CD4-positive, alpha-beta T cell (primary cell): Measurements from ENCODE around the gene NADK2. TPM values are rescaled to one million over a fixed set of nuclear protein-coding genes. Genes with fewer than 3 reads are reported as not detected.
A peak's percentile ranks its signal among the peaks of the same experiment; 100 is the strongest.

Source experiments
- ATAC-seq: fragments of 200-7000 bp; cut with Tn5 transposase; one replicate; pipeline ENCODE4 v1.10.0; 2022; ENCODE audit warnings: mild to moderate bottlenecking; ENCODE audit not compliant: poor library complexity
- CTCF ChIA-PET: fragments of 350-600 bp; sonication (Branson Sonifier 250); formaldehyde crosslinking; loops from one replicate; lab custom pipeline; 2021; ENCODE audit warnings: antibody characterized with exemption, inconsistent platforms; lab: Charles Lee
- POLR2A ChIA-PET: fragments of 350-600 bp; sonication (Branson Sonifier 250); formaldehyde crosslinking; loops from one replicate; lab custom pipeline; 2021; ENCODE audit warnings: antibody characterized with exemption, inconsistent platforms; lab: Charles Lee
- DNase-seq, 14 experiments: peaks; one replicate each; pipeline ENCODE4 v3.0.0-alpha.2; 2013 to 2020; ENCODE audit warnings: mixed read lengths in 2 of 14
- H3K27ac ChIP-seq, 2 donors: one replicate each; pipeline versions ENCODE4 v1.5.1 to v1.7.0; 2013; ENCODE audit warnings: low read length in 2 of 2, low read depth in 1 of 2, mild to moderate bottlenecking in 1 of 2
- H3K27me3 ChIP-seq, 2 experiments: 1 replicate in 1 of 2; 2 replicates in 1 of 2; pipeline versions ENCODE4 v1.6.1 to v1.7.0; 2013; ENCODE audit warnings: low read length in 2 of 2, control low read depth in 1 of 2, mild to moderate bottlenecking in 1 of 2, moderate library complexity in 1 of 2; ENCODE audit not compliant: insufficient read depth in 2 of 2, control insufficient read depth in 1 of 2
- H3K36me3 ChIP-seq: one replicate; pipeline ENCODE4 v1.6.1; 2013; ENCODE audit warnings: low read length, control low read depth; ENCODE audit not compliant: insufficient read depth
- H3K4me1 ChIP-seq: one replicate; pipeline ENCODE4 v1.6.1; 2013; ENCODE audit warnings: low read length, control low read depth; ENCODE audit not compliant: insufficient read depth
- H3K4me3 ChIP-seq: one replicate; pipeline ENCODE4 v1.5.1; 2013; ENCODE audit warnings: mild to moderate bottlenecking, low read length, moderate library complexity
- H3K9me3 ChIP-seq, 2 experiments: 1 replicate in 1 of 2; 2 replicates in 1 of 2; pipeline versions ENCODE4 v1.6.1 to v1.7.0; 2013; ENCODE audit warnings: low read length in 2 of 2, mild to moderate bottlenecking in 2 of 2, control low read depth in 1 of 2, moderate library complexity in 1 of 2; ENCODE audit not compliant: control insufficient read depth in 1 of 2, insufficient read depth in 1 of 2
- H3K27ac Mint-ChIP-seq: one replicate; pipeline ENCODE4 v1.8.0; 2020; ENCODE audit warnings: mixed read lengths
- H3K27me3 Mint-ChIP-seq: one replicate; pipeline ENCODE4 v1.8.0; 2021; ENCODE audit warnings: mixed read lengths
- H3K36me3 Mint-ChIP-seq: one replicate; pipeline ENCODE4 v1.8.0; 2021; ENCODE audit warnings: low read depth, mixed read lengths
- H3K4me1 Mint-ChIP-seq: one replicate; pipeline ENCODE4 v1.8.0; 2021; ENCODE audit warnings: low read depth, mixed read lengths
- H3K4me3 Mint-ChIP-seq: one replicate; pipeline ENCODE4 v1.8.0; 2020; ENCODE audit warnings: mild to moderate bottlenecking, mixed read lengths
- H3K9me3 Mint-ChIP-seq: one replicate; pipeline ENCODE4 v1.8.0; 2020; ENCODE audit warnings: mixed read lengths
- intact Hi-C, 2 experiments: fragments of 100-400 bp; cut with DNase I in 1 of 2; cut with micrococcal nuclease in 1 of 2; formaldehyde crosslinking; loops; one replicate each; pipeline versions ENCODE4 v1.15.1 to v1.9.0; 2023 to 2025; cut with DNase I, micrococcal nuclease
- total RNA-seq, 174 experiments: library from RNA in 2 of 174; stranded (reverse) in 2 of 174; gene quantifications; one replicate each; pipeline ENCODE4 v1.2.3 and lab custom pipeline; 2021 to 2026
- TF ChIP-seq, protein P1 (sequence below): fragments of 200-600 bp; IDR thresholded peaks from one replicate; pipeline ENCODE4 v1.8.0; 2022; ENCODE audit warnings: antibody characterized with exemption, mild to moderate bottlenecking

Gene NADK2
- total RNA-seq, 2 experiments from 2014 or later: 12.5 to 13.3 TPM

GRCh38 chr5:36250427-36250826 is 8.7 kb upstream of the NADK2 start:
- intact Hi-C loops: no loop called here
- ATAC-seq (no peak), DNase-seq (no peak)
- CTCF ChIA-PET: interaction anchor here (1.1 to 4.2 kb wide), 2 partner anchors 8 to 16 kb away, joined by 3 to 15 read pairs; partner anchors contain the start of gene NADK2
- Histone ChIP-seq H3K27ac (no peak overlapping the region), H3K4me3 (no peak overlapping the region), H3K9me3 (no peaks in the 10 kb centered on the region), H3K27me3 (no peaks in the 10 kb centered on the region), H3K4me1 (no peaks in the 10 kb centered on the region), H3K36me3 (no peaks in the 10 kb centered on the region)
- TF ChIP-seq, protein P1, sequence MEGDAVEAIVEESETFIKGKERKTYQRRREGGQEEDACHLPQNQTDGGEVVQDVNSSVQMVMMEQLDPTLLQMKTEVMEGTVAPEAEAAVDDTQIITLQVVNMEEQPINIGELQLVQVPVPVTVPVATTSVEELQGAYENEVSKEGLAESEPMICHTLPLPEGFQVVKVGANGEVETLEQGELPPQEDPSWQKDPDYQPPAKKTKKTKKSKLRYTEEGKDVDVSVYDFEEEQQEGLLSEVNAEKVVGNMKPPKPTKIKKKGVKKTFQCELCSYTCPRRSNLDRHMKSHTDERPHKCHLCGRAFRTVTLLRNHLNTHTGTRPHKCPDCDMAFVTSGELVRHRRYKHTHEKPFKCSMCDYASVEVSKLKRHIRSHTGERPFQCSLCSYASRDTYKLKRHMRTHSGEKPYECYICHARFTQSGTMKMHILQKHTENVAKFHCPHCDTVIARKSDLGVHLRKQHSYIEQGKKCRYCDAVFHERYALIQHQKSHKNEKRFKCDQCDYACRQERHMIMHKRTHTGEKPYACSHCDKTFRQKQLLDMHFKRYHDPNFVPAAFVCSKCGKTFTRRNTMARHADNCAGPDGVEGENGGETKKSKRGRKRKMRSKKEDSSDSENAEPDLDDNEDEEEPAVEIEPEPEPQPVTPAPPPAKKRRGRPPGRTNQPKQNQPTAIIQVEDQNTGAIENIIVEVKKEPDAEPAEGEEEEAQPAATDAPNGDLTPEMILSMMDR: no peak
- POLR2A ChIA-PET: no interaction called here
- Mint-ChIP-seq H3K27ac (no peak overlapping the region), H3K36me3 (no peaks in the 10 kb centered on the region), H3K4me1 (no peaks in the 10 kb centered on the region), H3K4me3 (no peak overlapping the region), H3K27me3 (no peaks in the 10 kb centered on the region), H3K9me3 (no peaks in the 10 kb centered on the region)

GRCh38 chr5:36246036-36246800 is 4.5 kb upstream of the NADK2 start:
- Mint-ChIP-seq H3K4me1 (peaks cover 23% of the 10 kb centered on the region), H3K4me3 (no peak overlapping the region), H3K27ac (no peak overlapping the region), H3K36me3 (peaks cover 4% of the 10 kb centered on the region), H3K27me3 (no peaks in the 10 kb centered on the region), H3K9me3 (no peaks in the 10 kb centered on the region)
- H3K27ac ChIP-seq: no peak overlapping the region
- no peaks in the 10 kb centered on the region for H3K36me3 ChIP-seq
- ATAC-seq: no peak
- POLR2A ChIA-PET: interaction anchor here (0.6 kb wide), 1 partner anchor 631 kb away, joined by 3 read pairs; no protein-coding TSS in a partner anchor
- H3K27me3 ChIP-seq: no peaks in the 10 kb centered on the region
- no peak for DNase-seq
- no peaks in the 10 kb centered on the region for H3K9me3 ChIP-seq
- H3K4me3 ChIP-seq: no peak overlapping the region
- intact Hi-C loops: loop anchor here in 1 of 2 experiments (10.0 kb wide), 1 partner anchor 1321 kb away; the partner anchor contains the start of gene DNAJC21
- CTCF ChIA-PET: no interaction called here
- peaks cover 13% of the 10 kb centered on the region for H3K4me1 ChIP-seq
- TF ChIP-seq, protein P1: no peak

GRCh38 chr5:36244076-36244475 is 2.4 kb upstream of the NADK2 start:
- DNase-seq (no peak), ATAC-seq (no peak)
- Histone ChIP-seq H3K36me3 (no peaks in the 10 kb centered on the region), H3K4me1 (peaks cover 22% of the 10 kb centered on the region), H3K4me3 (no peak overlapping the region), H3K27me3 (no peaks in the 10 kb centered on the region), H3K27ac (no peak overlapping the region), H3K9me3 (no peaks in the 10 kb centered on the region)
- TF ChIP-seq, protein P1: no peak
- Mint-ChIP-seq H3K9me3 (no peaks in the 10 kb centered on the region), H3K4me3 (peak overlapping the region; percentile 94), H3K27ac (peak overlapping the region; percentile 96), H3K4me1 (peaks cover 41% of the 10 kb centered on the region), H3K36me3 (peaks cover 4% of the 10 kb centered on the region), H3K27me3 (no peaks in the 10 kb centered on the region)
- CTCF ChIA-PET: interaction anchor here (1.6 kb wide), 1 partner anchor 21 kb away, joined by 3 read pairs; no protein-coding TSS in a partner anchor
- POLR2A ChIA-PET: interaction anchor here (3.8 kb wide), 1 partner anchor 93 kb away, joined by 49 read pairs; the partner anchor contains the start of genes LMBRD2 and SKP2
- intact Hi-C loops: loop anchor here (5.0 to 10.0 kb wide), 6 partner anchors 387 to 1407 kb away; partner anchors contain the start of genes DNAJC21 (in 2 of the 2), IL7R (in 1 of the 2), NIPBL (in 1 of the 2) and NUP155 (in 1 of the 2)
